C4-2B (cell line): ENCODE data around the gene PUSL1.

Experiments used
- ZFX ChIP-seq: fragments of 450-650 bp; IDR thresholded peaks from 2 replicates; pipeline ENCODE4 v1.6.1; 2017
- TF ChIP-seq, protein P1 (sequence below): fragments of 450-650 bp; conservative IDR thresholded peaks from 2 replicates; pipeline ENCODE4 v1.5.1; 2017; ENCODE audit warnings: mild to moderate bottlenecking

DNA sequence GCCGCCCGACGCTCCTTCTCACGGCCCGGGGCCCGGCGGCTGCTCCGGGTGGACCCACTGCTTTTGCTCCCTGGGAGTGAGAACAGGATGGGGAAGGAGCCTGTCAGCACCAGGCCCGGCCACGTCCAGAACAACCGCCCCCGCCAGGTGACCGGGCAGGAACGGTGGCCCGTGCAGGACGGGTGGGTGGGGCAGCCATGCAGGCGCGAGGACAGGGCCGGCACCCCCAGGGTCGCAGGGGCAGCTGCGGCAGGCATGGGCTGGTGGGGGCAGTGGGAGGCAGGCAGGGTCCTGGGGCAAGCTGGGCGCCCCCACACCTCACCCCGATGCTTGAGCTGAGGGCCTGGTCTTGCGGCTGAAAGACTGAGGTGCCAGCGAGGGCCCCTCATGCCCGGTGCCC is 28.0 kb downstream of the PUSL1 start:
- TF ChIP-seq, protein P1, sequence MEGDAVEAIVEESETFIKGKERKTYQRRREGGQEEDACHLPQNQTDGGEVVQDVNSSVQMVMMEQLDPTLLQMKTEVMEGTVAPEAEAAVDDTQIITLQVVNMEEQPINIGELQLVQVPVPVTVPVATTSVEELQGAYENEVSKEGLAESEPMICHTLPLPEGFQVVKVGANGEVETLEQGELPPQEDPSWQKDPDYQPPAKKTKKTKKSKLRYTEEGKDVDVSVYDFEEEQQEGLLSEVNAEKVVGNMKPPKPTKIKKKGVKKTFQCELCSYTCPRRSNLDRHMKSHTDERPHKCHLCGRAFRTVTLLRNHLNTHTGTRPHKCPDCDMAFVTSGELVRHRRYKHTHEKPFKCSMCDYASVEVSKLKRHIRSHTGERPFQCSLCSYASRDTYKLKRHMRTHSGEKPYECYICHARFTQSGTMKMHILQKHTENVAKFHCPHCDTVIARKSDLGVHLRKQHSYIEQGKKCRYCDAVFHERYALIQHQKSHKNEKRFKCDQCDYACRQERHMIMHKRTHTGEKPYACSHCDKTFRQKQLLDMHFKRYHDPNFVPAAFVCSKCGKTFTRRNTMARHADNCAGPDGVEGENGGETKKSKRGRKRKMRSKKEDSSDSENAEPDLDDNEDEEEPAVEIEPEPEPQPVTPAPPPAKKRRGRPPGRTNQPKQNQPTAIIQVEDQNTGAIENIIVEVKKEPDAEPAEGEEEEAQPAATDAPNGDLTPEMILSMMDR: no peak
- no peak for TF ChIP-seq ZFX
